Putamen (tissue), 1 donor: ENCODE measurements around the gene TNKS1BP1.

ENCODE experiments used
- DNase-seq: peaks from one replicate; pipeline ENCODE4 v3.0.0-alpha.2; 2016; ENCODE audit warnings: low spot score

The TNKS1BP1 gene

DNA sequence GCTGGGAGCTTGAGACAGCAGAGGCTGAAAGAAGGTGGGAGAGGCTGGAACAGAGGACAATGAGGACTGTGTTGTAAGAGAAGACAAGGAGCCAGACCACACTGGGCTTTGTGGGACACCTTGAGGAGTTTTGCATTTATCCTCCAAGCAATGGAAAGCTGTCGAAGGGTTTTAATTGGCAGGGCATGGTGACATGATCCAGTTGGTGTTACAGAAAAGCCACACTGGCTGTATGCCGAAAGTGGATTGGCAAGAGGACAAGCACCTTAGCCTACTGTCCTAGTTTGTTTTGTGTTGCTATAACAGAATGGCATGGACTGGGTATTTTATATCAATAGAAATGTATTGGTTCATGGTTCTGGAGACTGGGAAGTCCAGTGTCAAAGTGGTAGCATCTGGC, 73.7 kb downstream of the TNKS1BP1 start:
- no peak for DNase-seq
